NCI-H460 (cell line): ENCODE measurements around the gene PNMA8A. TPM values are rescaled to one million over a fixed set of nuclear protein-coding genes. Genes with fewer than 3 reads are reported as not detected.
"Not testable (repeated sequence)": the region's sequence is repeated elsewhere in the genome, so short reads cannot be mapped to it uniquely, and the experiment has no call there.

ENCODE experiments used
- DNase-seq: peaks from one replicate; pipeline ENCODE4 v3.0.0-alpha.2; 2016; ENCODE audit warnings: low read depth; ENCODE audit errors: extremely low read depth
- polyA plus RNA-seq: library from polyadenylated mRNA; depleted of rRNA; stranded (reverse); fragments of >200 nt; gene quantifications from 2 replicates; pipeline ENCODE4 v1.2.3, GENCODE V29; 2014; cell fraction: nucleus; rRNA removed
- total RNA-seq: library from RNA; depleted of rRNA; stranded (reverse); fragments of >200 nt; shearing (Covaris generic); gene quantifications from 2 replicates; pipeline ENCODE4 v1.2.3, GENCODE V29; 2014; rRNA removed

PNMA8A gene
- total RNA-seq: not detected in 2 replicates
- not detected in 2 replicates for polyA plus RNA-seq

- no peak for DNase-seq
These were observed at the start of gene PNMA8A for GRCh38 chr19:46471116-46471733. TSS of gene PNMA8A (minus strand) at chr19:46471563. CDS start at chr19:46471035, 528 bp downstream.

DNA sequence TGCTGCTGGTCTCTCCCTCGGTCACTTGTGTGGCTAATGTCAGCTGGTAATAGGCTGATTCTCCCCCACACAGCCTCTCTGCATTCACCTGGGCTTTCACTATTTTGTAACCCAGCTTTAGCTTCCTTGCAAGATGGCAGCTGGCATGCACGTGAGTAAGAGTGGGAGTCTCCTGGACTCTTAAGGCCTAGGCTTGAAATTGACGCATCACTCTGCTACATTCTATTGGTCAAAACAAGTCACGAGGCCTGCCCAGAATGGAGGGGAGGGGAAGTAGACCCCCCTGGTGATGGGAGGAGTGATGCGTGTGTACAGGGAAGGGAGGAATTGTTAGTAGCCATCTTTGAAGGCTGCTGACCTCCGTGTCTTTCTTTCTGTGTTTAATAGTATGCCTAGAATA is 49.3 kb upstream of the PNMA8A start:
- DNase-seq: no peak

- DNase-seq: no peak
These were observed 46.1 kb upstream of the PNMA8A start for GRCh38 chr19:46517471-46517870.

DNA sequence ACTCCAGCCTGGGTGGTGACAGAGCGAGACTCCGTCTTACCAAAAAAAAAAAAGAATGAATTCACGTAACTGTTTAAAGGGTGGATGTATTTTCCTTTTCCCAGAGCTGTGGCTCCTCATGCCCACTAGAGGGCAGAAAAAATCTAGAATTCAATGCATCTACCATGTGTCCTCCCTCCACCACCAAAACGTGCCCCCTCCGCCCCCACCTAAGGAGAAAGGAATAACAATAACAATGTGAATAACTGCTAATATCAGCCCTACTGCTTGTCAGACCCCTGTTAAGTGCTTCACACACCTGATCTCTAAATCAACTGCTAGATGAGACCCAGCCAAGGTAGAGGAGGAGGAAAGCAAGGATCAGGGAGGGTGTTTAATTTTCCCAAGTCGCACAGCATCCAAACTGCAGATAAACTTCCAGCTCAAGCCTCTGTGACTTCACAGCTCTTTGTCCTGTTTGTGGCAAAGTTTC is 44.6 kb upstream of the PNMA8A start:
- peak; percentile 19 for DNase-seq

GRCh38 chr19:46515290-46515609 is 43.9 kb upstream of the PNMA8A start:
- DNase-seq: no peak

- DNase-seq: no peak
These were observed 43.4 kb upstream of the PNMA8A start for GRCh38 chr19:46514589-46515289.

DNA sequence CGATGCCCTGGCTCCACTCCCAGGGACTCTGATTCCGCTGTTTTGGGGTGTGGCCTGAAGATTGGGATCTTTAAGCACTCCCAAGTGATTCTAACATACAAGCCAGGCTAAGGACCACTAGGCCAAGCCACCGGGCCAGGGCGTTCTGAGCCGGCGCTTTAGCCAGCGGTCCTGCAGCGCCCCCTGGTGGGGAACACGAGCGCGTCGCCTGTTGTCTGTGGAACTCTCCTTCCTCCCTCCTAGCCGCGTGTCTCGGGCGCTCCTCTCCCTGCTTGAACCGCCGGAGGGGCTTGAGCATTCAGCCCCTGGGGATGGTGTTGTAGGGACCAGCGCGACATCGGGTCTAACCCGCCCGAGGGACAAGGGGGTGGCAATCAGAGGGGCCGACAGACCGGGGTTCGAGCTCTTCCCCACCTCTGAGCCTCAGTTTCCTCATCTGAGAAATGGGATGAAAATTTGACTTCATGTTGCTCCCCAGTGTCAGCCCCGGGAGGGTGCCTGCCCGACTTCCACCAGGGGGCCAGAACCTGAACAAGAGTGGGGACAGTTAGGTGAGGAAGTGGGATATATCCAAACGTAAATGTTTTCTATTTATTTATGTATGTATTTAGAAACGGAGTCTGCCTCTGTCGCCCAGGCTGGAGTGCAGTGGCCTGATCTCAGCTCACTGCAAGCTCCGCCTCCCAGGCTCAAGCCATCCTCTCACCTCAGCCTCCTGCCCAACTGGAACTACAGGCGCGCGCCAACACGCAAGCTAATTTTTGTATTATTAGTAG is 42.3 kb upstream of the PNMA8A start:
- DNase-seq: peak; percentile 56

- no peak for DNase-seq
These were observed 39.9 kb upstream of the PNMA8A start for GRCh38 chr19:46511237-46511636.

DNA sequence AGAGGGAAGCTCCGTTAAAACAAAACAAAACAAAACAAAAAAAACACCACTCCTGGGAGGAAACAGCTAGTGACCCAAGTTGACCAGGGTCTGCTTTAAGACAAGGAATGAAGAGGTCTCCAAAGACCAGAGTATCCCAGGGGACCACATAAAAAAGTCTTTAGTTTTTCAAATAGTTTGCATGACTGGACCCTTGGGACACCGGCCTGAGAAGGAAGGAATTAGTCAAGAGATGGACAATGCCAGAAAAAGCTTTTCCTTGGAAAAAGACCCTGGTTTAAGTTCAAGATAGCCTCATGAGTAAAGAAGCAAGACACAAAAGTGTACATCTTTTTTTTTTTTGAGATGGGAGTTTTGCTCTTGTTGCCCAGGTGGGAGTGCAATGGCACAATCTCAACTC is 36.8 kb upstream of the PNMA8A start:
- no peak for DNase-seq

- DNase-seq: no peak
These were observed 32.6 kb upstream of the PNMA8A start for GRCh38 chr19:46503848-46504453.

DNA sequence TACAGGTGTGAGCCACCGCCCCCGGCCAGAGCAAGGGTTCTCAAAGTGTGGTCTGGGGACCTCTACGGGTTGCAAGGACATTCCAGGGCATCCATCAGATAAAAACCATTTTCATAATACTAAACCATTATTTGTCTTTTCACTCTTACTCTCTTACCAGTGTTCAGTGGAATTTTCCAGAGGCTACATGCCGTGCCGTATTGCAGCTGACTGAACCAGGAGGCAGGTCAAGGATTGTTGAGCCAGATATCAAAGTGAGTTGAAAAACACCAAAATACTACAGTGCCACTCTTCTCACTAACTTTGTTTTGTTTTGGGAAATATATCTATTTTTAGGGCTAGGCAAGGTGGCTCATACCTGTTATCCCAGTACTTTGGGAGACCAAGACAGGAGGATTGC is 31.5 kb upstream of the PNMA8A start:
- DNase-seq: no peak

- DNase-seq: no peak
These were observed 28.3 kb upstream of the PNMA8A start for GRCh38 chr19:46499692-46500091.

DNA sequence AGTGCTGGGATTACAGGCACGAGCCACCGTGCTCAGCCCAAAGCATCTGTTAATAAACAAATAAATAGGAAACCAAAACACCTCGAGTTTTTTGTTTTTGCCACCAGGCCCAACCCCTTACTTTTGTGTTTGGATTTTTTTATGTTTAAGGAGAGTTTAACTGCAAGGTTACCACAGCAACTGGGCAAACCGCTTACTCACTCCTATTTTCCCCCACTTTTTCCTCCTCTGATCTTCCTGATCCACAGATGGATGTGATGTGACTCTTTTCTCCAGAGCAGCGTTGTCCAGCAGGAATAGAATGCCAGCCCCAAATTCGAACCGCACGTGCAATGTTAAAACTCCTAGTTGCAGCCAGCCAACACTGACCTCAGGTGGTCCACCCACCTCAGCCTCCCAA is 26.4 kb upstream of the PNMA8A start:
- DNase-seq: no peak

DNA sequence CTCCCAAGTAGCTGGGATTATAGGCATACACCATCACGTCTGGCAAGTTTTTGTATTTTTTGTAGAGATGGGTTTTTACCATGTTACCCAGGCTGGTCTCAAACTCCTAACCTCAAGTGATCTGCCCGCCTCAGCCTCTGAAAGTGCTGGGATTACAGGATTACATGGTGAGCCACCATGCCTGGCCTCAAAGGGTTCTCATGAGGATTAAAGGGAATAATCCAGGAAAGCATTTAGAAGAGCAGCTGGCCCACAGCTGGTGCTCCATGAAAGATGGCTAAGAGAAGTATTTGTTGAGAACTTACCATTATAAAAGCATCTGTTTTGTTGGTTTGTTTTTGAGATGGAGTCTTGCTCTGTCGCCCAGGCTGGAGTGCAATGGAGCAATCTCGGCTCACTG is 25.5 kb upstream of the PNMA8A start:
- not testable (repeated sequence) for DNase-seq

GRCh38 chr19:46496304-46496703 is 24.9 kb upstream of the PNMA8A start:
- no peak for DNase-seq

- no peak for DNase-seq
These were observed 24.4 kb upstream of the PNMA8A start, which contains the start of gene PNMA8B for GRCh38 chr19:46495786-46496099. TSS of gene PNMA8B (minus strand) at chr19:46495867. CDS start at chr19:46495465, 402 bp downstream.

GRCh38 chr19:46494941-46495785 is 23.8 kb upstream of the PNMA8A start:
- no peak for DNase-seq

- DNase-seq: no peak
These were observed 23.0 kb upstream of the PNMA8A start for GRCh38 chr19:46494146-46494940.
